Astrocyte of the cerebellum (primary cell): ENCODE data around the gene CLASP2.

Source experiments
- DNase-seq: peaks from one replicate; pipeline ENCODE4 v3.0.0-alpha.2; 2011; ENCODE audit warnings: low read depth
- H3K4me3 ChIP-seq: 2 replicates; pipeline ENCODE4 v1.5.1; 2011; ENCODE audit warnings: mild to moderate bottlenecking, low read depth, low read length, moderate library complexity
- CTCF ChIP-seq: IDR thresholded peaks from 2 replicates; pipeline ENCODE4 v1.5.1; 2012; ENCODE audit warnings: low read length, low read depth, moderate library complexity, mild to moderate bottlenecking; ENCODE audit errors: missing control alignments
- in situ Hi-C: cut with HindIII; loops from 2 replicates; pipeline ENCODE4 v1.10.0; 2017; ENCODE audit warnings: low sequenced_read_pairs

Gene CLASP2

GRCh38 chr3:33579840-33580239, 138.2 kb downstream of the CLASP2 start:
- in situ Hi-C loops = no loop called here
- DNase-seq = no peak
- TF ChIP-seq CTCF = no peak
- no peak overlapping the region for H3K4me3 ChIP-seq

GRCh38 chr3:33579178-33579510, 138.9 kb downstream of the CLASP2 start:
- TF ChIP-seq CTCF = no peak
- in situ Hi-C loops = no loop called here
- DNase-seq = no peak
- no peak overlapping the region for H3K4me3 ChIP-seq

- in situ Hi-C loops = no loop called here
- no peak overlapping the region for H3K4me3 ChIP-seq
- peak; percentile 15 for DNase-seq
- TF ChIP-seq CTCF = no peak
These were observed 139.5 kb downstream of the CLASP2 start for GRCh38 chr3:33578325-33579177.

GRCh38 chr3:33577588-33577987, 140.5 kb downstream of the CLASP2 start:
- no peak for TF ChIP-seq CTCF
- no peak for DNase-seq
- in situ Hi-C loops = no loop called here

GRCh38 chr3:33577173-33577572, 140.9 kb downstream of the CLASP2 start:
- no peak for DNase-seq
- no peak for TF ChIP-seq CTCF
- no peak overlapping the region for H3K4me3 ChIP-seq
- in situ Hi-C loops = no loop called here

More at GRCh38 chr3:33577588-33577987, 140.5 kb downstream of the CLASP2 start:
- no peak overlapping the region for H3K4me3 ChIP-seq

GRCh38 chr3:33575311-33575710, 142.7 kb downstream of the CLASP2 start:
- in situ Hi-C loops = no loop called here
- DNase-seq = no peak
- TF ChIP-seq CTCF = no peak
- H3K4me3 ChIP-seq = no peak overlapping the region
